Suppressor macrophage treated with lipopolysaccharide for 4 hours (primary cell): Measurements from ENCODE around the gene TRAPPC11.
A peak's percentile ranks its signal among the peaks of the same experiment; 100 is the strongest.
"Not testable (repeated sequence)": the region's sequence is repeated elsewhere in the genome, so short reads cannot be mapped to it uniquely, and the experiment has no call there.

Source experiments
- DNase-seq: peaks from one replicate; pipeline ENCODE4 v3.0.0-alpha.2; 2020

TRAPPC11 gene

DNA sequence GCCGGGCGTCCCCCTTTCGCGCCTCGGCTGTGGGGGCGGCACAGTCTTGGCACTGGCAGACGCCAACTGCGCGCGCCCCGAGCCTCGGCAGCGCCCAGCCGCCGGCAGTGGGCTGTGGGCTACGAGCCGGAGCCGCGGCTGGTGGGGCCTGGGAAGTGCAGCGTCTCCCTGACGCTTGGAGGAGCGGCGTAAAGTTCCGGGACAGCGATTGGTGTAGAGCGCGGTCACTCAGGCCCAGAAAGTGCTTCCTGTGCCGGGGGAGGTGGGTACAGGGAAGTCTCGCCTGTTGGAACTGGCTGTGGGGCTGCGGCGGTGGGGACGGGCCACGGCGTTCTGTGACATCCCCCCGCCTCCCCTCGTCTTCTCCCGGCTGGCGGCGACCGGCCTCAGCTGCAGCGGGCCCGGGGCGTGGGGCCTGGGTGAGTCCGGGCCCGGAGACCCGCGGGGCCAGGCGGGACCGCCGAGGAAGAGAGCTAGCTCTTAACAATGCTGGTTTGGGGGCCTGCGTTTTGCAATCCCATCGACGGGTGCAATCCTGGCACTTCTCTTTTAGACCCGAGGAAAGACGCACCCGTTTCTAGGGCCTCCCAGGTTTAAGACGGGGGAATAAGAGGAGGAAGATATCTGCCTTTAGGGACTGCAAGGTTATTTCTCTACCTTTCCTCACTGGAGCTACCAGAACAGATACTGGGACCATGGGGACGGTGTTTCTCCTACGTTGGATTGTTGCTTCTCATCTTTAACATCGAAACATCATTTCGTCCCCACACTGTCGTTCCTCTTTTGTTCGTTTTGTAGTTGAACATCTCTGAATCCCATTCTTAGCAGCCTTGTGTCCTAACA is at the start of gene TRAPPC11, which contains the start of gene RWDD4:
TSS of gene TRAPPC11 (plus strand) at position 265 of the 843 bp plus-strand sequence. CDS start 4,575 bp downstream, outside the sequence.
TSS of gene RWDD4 (minus strand) at position 157 of the 843 bp plus-strand sequence. CDS start 233 bp downstream, outside the sequence.
- DNase-seq, result peak; percentile 98

DNA sequence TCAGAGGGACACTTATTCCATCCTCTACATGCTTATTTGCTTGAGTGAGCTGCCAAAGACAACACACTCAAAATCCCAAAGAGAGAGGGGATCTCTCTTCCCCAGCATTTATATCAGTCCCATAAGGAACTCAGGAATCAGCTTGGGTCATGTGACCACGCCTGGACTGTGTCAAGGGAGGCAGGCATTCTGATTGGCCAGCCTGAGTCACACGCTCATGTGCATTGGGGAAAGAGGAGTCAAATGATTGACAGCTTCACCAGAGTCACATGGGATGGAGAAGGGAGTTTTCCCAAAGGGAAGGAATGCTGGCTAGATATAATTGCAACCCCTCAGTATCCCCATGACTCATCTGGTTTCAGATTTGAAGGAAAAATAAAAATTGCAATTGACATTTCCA is 49.1 kb upstream of the TRAPPC11 start:
- DNase-seq, result peak; percentile 14

DNA sequence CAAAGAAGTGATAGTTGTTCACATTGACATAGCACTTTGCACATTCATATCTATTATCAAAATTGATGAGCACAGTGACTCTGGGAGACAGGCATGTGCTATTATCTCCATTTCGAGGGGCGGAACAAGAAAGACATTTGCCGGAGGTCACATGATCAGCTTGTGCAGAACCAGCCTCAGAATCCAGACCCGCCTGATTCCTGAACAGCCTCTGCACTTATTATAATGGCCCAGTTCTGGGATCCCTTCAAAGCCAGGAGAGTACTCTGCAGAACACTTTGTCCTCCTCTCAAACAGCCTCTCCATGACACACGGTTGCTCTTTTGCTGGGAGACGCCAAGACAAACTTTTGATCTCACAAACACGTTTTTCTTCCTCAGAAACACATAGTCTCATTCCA is 48.5 kb upstream of the TRAPPC11 start:
- DNase-seq, result no peak

DNA sequence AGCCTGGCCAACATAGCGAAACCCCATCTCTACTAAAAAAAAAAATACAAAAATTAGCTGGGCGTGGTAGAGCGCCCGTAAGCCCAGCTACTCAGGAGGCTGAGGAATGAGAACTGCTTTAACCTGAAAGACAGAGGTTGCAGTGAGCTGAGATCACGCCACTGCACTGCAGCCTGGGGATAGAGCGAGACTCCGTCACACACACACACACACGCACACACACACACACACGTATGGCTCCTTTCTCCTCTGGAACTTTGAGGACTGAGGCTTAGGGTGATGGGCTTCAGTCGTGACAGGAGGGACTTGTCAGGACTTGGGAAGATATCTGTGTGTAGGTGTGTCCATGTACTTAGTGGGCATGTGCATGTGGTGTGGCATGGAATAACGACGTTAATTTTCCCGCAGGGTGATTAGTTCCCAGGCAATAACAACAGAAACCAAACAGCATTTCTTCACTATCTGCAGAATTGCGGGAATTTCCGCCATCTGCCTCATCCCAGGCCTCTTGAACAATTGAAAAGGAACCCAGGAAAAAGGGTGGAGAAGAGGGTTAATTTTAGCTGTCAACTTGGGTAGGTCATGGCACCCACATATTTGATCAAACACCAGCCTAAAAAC is 47.8 kb upstream of the TRAPPC11 start:
- DNase-seq, result no peak

DNA sequence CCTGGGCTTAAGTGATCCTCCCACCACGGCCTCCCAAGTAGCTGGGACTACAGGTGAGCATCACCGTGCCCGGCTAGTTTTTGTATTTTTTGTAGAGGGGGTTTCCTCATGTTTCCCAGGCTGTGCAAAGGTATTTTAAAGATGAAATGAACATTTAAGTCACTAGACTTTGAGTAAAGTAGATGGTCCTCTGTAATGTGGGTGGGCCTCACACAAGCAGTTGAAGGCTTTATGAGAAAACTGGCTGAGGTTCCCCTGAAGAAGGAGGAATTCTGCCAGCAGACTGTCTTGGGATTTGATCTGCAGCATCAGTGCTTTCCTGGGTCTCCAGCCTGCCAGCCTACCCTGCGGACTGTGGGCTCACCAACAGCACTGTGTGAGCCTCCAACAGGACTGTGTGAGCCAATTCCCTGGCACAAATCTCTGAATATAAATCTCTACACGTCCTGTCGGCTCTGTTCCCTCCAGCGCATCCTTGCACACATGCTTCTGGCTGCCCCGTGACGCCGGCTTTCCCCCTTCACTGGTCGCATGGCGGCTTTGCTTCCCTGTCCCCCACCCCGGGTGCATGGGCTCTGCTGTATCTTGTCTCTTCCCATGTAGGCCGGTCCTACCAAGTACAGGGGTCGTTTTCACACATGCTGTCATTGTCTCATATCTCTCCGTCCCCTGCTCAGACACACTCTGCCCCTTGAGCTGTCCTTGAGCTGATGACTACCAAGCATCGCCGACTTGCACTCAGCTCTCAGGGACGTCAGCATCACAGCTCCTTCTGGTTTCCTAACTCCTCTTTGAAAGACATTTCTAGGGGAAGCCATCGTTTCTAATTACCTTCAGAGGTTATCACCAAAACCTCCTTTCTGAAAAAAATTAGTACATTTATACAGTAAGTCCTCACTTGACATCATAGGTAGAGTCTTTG is 46.5 kb upstream of the TRAPPC11 start:
- DNase-seq, result no peak

DNA sequence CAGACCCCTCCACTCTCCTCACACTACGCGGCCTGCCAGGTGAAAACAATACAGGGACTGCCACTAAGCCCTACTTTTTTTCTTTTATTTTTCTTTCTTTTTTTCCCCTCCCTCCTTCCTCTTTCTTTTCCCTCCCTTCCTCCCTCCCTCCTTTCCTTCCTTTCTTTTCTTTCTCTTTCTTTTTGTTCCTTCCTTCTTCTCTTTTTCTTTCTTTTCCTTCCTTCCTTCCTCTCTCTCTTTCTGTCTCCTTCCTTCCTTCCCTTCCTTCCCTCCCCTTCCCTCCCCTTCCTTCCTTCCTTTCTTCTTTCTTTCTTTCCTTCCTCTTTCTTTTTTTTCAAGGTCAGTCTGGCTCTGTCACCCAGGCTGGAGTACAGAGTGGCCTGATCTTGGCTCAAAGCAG is 42.0 kb upstream of the TRAPPC11 start:
- no peak for DNase-seq

DNA sequence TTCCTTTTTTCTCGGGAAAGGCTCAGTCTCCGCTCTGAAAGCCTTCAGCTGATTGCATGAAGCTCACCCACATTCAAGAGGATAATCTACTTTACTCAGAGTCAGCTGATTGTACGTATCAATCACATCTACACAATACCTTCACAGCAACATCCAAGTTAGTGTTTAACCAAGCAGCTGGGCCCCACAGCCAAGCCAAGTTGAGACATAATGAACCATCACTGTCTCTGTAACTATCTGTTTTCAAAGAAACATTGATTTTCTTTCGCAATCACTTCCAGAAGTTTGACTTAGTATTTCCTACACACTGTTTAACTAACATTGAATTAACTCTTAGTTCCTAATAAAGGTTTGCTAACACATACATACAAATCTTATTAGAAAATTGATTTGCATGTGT is 40.4 kb upstream of the TRAPPC11 start:
- no peak for DNase-seq

DNA sequence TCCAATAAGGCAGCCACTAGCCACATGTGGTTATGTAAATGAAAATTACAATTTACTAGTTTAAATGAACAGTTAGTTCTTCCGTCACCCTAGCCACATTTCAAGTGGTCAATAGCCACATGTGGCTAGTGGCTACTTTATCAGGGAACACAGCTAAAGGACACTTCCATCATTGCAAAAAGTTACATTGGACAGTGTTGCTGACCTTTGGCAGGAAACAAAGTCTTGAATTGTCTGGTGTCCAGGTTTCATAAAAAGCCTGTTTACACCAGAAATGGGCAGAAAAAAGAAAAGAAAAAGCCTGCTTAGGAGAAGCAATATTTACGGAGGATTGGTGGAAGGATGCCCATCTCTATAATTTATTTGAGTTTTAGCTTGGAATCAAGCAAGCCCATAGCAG is 38.7 kb upstream of the TRAPPC11 start:
- no peak for DNase-seq

DNA sequence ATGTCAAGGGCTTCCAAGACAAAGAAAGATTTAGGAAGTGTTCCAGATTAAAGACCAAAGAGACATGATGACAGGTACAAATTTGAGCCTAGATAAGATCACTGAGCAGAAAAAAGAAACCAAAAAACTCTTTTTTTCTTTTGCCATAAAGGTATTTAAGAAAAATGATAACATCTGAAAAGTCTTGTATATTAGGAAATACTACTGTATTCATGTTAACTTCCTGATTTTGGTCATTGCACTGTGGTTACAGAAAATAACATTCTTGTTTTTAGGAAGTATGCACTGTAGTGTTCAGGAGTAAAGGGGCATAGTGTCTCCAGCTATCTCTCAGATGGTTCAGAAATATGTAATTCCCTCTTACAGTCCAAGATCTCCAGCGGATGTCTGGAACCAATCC is 37.2 kb upstream of the TRAPPC11 start:
- peak; percentile 54 for DNase-seq

DNA sequence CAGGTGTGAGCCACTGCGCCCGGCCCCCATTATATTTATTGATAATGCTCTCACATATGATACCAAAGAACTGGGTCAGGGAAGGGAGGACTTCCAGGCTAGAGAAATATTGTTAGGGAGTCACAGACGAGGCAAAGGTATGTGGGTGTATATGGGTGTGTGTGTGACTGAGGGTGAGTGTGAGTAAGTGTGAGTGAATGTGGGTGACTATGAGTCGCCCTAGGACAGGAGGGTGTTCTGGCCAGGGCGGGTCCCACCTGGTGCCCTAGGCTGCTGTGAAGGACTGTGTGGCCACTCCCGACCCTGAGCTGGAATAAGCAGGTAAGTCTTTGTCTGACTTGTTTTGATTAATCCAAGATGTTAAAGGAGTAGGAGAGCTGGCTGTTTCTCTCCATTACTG is 34.5 kb upstream of the TRAPPC11 start:
- DNase-seq, result no peak

DNA sequence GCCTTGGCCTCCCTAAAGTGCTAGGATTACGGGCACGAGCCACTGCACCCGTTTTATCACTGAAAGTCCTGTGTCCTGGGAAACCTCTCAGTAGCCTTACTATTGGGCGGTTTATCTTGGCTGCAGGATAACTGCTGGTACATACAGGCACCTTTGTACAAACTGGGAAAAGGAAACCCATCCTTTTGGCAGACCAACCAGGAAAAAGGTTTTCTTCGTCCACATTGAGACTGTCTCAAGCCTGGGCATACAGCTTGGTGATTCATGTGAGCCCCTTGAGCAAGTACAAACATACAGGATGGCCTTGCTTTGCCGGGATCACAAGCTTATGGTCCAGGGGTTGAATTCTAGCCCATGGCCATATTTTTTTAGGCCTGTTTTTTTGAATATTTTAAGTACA is 32.9 kb upstream of the TRAPPC11 start:
- DNase-seq, result no peak

DNA sequence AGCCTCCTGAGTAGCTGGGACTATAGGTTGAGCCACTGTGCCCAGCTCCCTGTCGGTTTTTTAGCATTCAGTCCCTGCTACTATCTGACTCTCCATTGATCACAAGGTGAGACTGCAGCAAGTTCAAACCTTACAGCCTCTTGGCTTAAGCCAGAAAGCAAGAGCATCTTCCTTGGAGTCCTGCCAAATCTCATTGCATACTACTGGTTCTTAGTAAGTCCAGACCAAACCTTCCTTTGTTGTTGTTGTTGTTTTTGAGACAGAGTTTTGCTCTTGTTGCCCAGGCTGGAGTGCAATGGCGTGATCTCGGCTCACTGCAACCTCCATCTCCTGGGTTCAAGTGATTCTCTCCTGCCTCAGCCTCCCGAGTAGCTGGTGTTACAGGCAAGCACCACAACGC is 31.8 kb upstream of the TRAPPC11 start:
- DNase-seq, result not testable (repeated sequence)

DNA sequence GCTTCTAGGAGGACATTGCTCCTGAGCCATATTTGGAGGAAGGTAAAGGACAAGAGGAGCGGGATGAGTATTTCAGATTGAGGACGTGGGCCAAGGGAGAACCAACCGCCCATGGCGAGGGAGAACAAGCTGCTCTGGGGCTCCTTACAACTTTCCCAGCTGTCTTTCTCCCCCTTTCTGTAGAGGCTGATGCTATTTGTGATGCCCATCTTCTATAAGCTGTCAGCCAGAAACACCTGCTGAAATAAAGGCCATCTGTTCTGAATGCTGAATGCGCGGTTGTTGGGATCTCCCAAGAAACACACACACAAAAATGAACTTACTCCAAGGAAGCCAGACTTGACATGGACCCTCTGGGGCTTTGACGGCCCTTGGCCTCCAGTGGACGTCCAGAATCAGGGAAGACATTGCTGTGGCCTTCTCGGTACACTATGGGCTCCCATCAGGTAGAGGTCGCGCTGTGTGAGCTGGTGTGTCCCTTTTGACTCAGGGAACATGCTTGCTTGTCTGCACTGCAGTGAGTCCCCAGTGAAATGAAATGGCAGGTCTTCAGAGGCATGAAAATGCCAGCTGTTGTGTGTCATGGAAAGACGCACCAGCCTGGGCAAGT is 31.0 kb upstream of the TRAPPC11 start:
- DNase-seq, result no peak

DNA sequence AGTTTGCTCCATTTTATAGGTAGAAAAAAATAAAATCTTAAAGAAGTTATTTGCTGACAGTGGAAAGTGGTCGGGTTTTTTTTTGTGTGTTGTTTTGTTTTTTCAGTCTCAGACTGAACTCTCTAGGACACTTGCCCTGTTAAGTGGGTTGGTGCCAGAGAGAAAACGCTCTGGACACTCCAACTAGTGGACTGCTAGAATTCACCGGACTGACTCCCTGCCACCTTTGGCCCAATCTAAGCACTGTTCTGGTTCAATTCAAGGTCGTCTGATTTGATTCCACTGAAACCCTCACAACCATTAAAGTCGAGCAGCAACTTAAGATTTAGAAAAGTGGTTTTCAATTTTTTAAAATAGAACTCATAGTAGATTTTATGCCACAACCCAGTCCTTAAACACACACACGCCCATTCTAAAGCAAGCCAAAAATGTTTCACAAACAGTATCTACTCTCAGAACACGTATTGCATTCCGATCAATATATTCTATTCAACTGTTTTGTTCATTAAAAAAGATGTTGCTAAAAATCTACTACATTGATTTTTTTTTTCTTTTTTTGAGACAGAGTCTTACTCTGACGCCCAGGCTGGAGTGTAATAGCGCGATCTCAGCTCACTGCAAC is 27.4 kb upstream of the TRAPPC11 start:
- no peak for DNase-seq

DNA sequence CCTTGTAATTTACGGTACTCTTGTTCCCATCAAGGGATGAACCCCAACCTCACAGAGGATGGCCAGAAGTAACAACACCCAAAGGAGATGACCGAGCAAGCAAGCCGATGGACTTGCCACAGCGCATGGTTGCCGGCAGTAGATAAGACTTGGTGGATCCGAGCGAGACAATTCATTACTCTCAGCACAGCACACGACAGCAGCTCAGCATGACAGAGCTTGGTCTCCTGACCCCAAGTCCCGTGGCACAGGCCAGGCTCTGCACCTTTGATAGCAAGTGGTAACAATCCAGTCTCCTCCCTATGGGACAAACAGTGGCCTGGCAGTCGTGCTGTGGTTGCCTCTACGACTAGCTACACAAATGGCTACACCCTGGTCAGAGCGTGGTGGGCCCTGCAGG is 26.4 kb upstream of the TRAPPC11 start:
- no peak for DNase-seq

DNA sequence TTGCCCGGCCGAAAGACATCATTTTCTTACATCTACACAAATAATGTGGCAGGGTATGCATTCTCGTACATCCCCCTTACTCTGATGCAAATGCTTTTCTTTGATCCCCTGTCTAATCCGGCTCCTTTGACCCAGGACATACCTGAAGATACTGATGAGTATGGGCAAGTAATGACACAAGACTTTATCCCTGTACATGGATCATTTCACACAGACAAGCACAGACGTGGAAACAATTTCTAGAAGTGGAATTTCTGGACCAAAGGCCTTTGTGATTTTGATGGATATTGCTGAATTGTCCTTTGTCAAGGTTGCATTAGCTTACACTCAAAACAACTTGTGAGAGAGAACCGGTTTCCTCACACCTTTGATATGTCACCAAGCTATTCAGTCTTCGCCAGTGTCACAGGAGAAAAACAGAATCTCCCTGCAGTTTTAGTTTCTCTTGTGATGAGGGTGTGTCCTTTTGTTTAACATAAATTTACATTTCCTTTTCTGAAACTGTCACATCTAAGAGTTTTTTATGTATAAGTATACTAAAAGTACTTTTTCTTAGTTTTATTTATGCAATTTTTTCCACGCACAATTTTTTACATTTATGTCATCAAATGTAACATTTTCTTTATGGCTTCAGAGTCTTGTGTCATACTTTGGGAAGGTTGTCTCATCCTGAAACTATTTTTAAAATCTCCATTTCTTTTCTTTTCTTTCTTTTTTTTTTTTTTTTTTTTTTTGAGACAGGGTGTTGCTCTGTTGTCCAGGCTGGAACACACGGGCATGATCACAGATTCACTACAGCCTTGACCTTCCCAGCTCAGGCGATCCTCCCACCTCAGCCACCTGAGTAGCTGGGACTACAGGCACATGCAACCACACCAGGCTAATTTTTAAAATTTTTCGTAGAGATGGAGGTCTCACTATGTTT is 25.4 kb upstream of the TRAPPC11 start:
- no peak for DNase-seq

DNA sequence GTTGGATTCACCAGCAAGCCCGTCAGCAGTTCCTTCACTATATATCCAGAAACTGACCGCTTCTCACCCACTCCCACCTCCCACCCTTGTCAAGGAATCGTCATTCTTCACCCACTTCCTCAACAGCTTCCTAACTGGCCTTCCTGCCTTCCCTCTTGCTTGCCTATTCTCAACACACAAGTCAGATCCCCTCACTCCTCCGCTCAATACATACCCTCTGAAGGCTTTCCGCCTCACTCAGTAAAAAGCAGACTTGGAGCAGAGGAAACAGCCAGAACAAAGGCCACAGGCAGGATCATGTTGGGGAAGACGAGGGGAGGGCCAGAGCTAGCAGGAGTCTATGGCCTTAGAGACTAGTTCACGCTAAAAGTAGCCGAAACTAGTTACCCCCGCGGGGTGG is 23.8 kb upstream of the TRAPPC11 start:
- DNase-seq, result no peak

DNA sequence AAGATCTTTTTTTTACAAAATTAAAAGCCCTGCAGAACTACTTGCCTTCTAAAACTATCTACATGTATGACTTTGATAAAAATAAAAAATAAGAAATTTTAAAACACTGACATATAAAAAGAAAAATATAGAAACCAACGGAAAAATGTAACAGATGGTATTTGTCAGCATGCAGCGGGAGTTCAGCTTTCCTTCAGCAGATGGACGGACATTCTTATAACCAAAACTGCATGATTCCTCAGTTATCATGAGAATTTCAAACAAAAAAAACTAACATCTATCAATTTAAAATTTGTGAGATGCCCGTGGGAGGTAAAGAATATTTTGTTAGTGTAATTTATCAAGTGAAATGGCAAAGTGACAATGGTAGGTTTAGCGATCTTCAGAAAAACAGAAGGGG is 23.4 kb upstream of the TRAPPC11 start:
- no peak for DNase-seq

DNA sequence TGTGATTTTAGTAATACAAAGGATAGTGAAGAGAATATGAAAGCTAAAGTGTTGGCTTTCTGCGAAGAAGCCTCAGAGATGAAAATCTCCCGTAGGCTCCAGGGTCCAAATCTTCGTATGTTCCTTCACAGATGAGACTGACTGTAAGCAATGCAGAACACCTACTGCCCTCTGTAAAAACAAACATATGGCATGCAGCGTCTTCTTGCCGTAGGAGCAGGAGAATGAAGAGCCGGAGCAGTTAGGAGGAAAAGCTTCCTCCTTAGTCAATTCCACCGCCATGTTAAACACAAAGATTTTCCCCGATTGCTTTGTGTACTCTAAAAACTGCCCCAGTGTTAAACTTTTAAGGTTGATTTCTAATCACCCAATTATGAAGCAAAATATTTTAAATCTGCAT is 22.6 kb upstream of the TRAPPC11 start:
- DNase-seq, result no peak

DNA sequence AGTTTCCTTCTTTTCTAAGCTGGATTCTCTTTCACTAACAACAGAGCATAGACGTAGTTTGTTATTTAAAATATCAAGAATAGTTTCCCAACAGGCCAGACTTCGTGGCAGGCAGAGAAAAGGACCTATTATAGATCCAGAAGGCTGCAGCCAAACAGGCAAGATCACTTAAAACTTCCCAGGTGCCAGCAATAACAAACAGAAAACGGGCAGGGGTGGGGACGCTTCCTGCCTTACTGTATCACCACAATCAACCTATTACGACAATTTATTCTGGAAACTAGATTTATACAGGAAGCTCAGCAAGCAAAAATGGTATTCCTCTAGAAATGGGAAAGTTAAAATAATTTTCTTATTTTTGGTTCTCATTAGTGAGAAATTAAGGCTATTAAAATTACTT is 22.2 kb upstream of the TRAPPC11 start:
- no peak for DNase-seq

DNA sequence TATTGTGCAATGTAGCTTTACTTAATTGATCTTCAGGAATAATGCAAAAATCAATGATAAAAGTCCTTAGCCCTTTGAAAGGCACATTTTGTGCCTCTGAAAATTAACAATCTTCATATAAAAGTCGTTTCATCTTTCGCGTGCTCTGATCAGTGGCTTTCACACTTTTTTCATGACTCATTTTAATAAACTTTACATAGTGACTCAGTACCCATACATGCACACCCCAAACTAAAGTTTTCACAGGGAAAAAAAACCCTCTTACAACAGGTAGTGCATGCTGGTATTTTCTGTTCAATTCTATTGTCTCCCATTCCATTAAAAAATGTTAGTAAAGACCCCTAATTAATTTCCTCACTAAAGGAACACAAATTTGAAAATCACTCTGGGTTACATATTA is 21.6 kb upstream of the TRAPPC11 start:
- no peak for DNase-seq
